ENCODE measurements around the gene KRTAP10-6.

- TF ChIP-seq CTCF (conservative IDR thresholded peaks at IDR 0.05; ENCODE audit: low read depth, low read length) (no peak), EZH2 (IDR thresholded peaks at IDR 0.05; ENCODE audit: low read length, unreplicated experiment) (no peak), EZH2phosphoT487 (IDR thresholded peaks at IDR 0.05; ENCODE audit: borderline replicate concordance, low read length) (no peak)
Observed at GRCh38 chr21:44564099-44564498, 28.2 kb downstream of the KRTAP10-6 start.

All from PC-3 (cell line).